ENCODE measurements around the gene TUT7. TPM values are rescaled to one million over a fixed set of nuclear protein-coding genes. Genes with fewer than 3 reads are reported as not detected.

TUT7 gene
- total RNA-seq, 1 donor = 39.8 TPM

GRCh38 chr9:86287013-86287412, 67.2 kb downstream of the TUT7 start:
- Histone ChIP-seq H3K79me2 (ENCODE audit: insufficient read depth, low read length) (no peaks in the 10 kb centered on the region), H3K27me3 (ENCODE audit: insufficient read depth, low read length) (no peaks in the 10 kb centered on the region), H2AFZ (ENCODE audit: low read length) (no peak overlapping the region), H3K4me1 (ENCODE audit: insufficient read depth, low read length) (peaks cover 6% of the 10 kb centered on the region), H3K9me3 (ENCODE audit: low read depth, low read length) (no peaks in the 10 kb centered on the region), H3K4me2 (ENCODE audit: insufficient read depth, low read length) (no peak overlapping the region), H3K4me3 (ENCODE audit: insufficient read depth, low read length) (no peak overlapping the region), H4K20me1 (ENCODE audit: insufficient read depth, low read length) (no peaks in the 10 kb centered on the region), H3K27ac (ENCODE audit: low read depth, low read length) (no peak overlapping the region), H3K36me3 (ENCODE audit: insufficient read depth, low read length) (peaks cover 20% of the 10 kb centered on the region)
- DNase-seq (ENCODE audit: insufficient read length, low spot score, missing footprints) = no peak
- peak; percentile 35 for TF ChIP-seq CTCF (IDR thresholded peaks at IDR 0.05; ENCODE audit: extremely low read depth, low read depth, low read length)

GRCh38 chr9:86286278-86286677, 67.9 kb downstream of the TUT7 start:
- no peaks in the 10 kb centered on the region for H4K20me1 ChIP-seq (ENCODE audit: insufficient read depth, low read length)
- TF ChIP-seq CTCF (IDR thresholded peaks at IDR 0.05; ENCODE audit: extremely low read depth, low read depth, low read length) = no peak
- no peak overlapping the region for H2AFZ ChIP-seq (ENCODE audit: low read length)
- H3K4me1 ChIP-seq (ENCODE audit: insufficient read depth, low read length) = peaks cover 9% of the 10 kb centered on the region
- no peak overlapping the region for H3K4me2 ChIP-seq (ENCODE audit: insufficient read depth, low read length)
- peaks cover 7% of the 10 kb centered on the region for H3K79me2 ChIP-seq (ENCODE audit: insufficient read depth, low read length)
- no peaks in the 10 kb centered on the region for H3K27me3 ChIP-seq (ENCODE audit: insufficient read depth, low read length)
- no peak overlapping the region for H3K4me3 ChIP-seq (ENCODE audit: insufficient read depth, low read length)
- DNase-seq (ENCODE audit: insufficient read length, low spot score, missing footprints) = no peak
- no peaks in the 10 kb centered on the region for H3K9me3 ChIP-seq (ENCODE audit: low read depth, low read length)
- no peak overlapping the region for H3K27ac ChIP-seq (ENCODE audit: low read depth, low read length)
- H3K36me3 ChIP-seq (ENCODE audit: insufficient read depth, low read length) = peaks cover 20% of the 10 kb centered on the region

GRCh38 chr9:86285261-86285660, 68.9 kb downstream of the TUT7 start:
- Histone ChIP-seq H3K27ac (ENCODE audit: low read depth, low read length) (no peak overlapping the region), H4K20me1 (ENCODE audit: insufficient read depth, low read length) (no peaks in the 10 kb centered on the region), H3K4me1 (ENCODE audit: insufficient read depth, low read length) (peaks cover 16% of the 10 kb centered on the region), H3K9me3 (ENCODE audit: low read depth, low read length) (no peaks in the 10 kb centered on the region), H3K4me2 (ENCODE audit: insufficient read depth, low read length) (no peak overlapping the region), H3K4me3 (ENCODE audit: insufficient read depth, low read length) (no peak overlapping the region), H3K36me3 (ENCODE audit: insufficient read depth, low read length) (peaks cover 15% of the 10 kb centered on the region), H3K79me2 (ENCODE audit: insufficient read depth, low read length) (peaks cover 16% of the 10 kb centered on the region), H2AFZ (ENCODE audit: low read length) (no peak overlapping the region), H3K27me3 (ENCODE audit: insufficient read depth, low read length) (no peaks in the 10 kb centered on the region)
- no peak for DNase-seq (ENCODE audit: insufficient read length, low spot score, missing footprints)
- no peak for TF ChIP-seq CTCF (IDR thresholded peaks at IDR 0.05; ENCODE audit: extremely low read depth, low read depth, low read length)

- no peaks in the 10 kb centered on the region for H4K20me1 ChIP-seq (ENCODE audit: insufficient read depth, low read length)
- H3K4me3 ChIP-seq (ENCODE audit: insufficient read depth, low read length) = peak overlapping the region; percentile 79
- peak overlapping the region; percentile 83 for H3K4me2 ChIP-seq (ENCODE audit: insufficient read depth, low read length)
- TF ChIP-seq CTCF (IDR thresholded peaks at IDR 0.05; ENCODE audit: extremely low read depth, low read depth, low read length) = no peak
- H3K27ac ChIP-seq (ENCODE audit: low read depth, low read length) = peak overlapping the region; percentile 83
- H3K9me3 ChIP-seq (ENCODE audit: low read depth, low read length) = no peaks in the 10 kb centered on the region
- H3K27me3 ChIP-seq (ENCODE audit: insufficient read depth, low read length) = no peaks in the 10 kb centered on the region
- peak overlapping the region; percentile 75 for H2AFZ ChIP-seq (ENCODE audit: low read length)
- DNase-seq (ENCODE audit: insufficient read length, low spot score, missing footprints) = peak; percentile 94
- H3K79me2 ChIP-seq (ENCODE audit: insufficient read depth, low read length) = peaks cover 36% of the 10 kb centered on the region
- peaks cover 16% of the 10 kb centered on the region for H3K4me1 ChIP-seq (ENCODE audit: insufficient read depth, low read length)
- peaks cover 6% of the 10 kb centered on the region for H3K36me3 ChIP-seq (ENCODE audit: insufficient read depth, low read length)
Measured at GRCh38 chr9:86282979-86283535, 71.2 kb downstream of the TUT7 start.
